Muscle of leg (tissue), 11 donors: ENCODE data around the gene C11orf24. TPM values are rescaled to one million over a fixed set of nuclear protein-coding genes. Genes with fewer than 3 reads are reported as not detected.

ENCODE experiments used
- DNase-seq: peaks from one replicate; pipeline ENCODE4 v3.0.0; 2013
- H3K27ac ChIP-seq: one replicate; pipeline ENCODE4 v1.5.1; 2013; ENCODE audit warnings: mild to moderate bottlenecking, low read length, control low read depth
- H3K27me3 ChIP-seq: one replicate; pipeline ENCODE4 v1.6.1; 2013; ENCODE audit warnings: low read length; ENCODE audit not compliant: control insufficient read depth, insufficient read depth
- H3K36me3 ChIP-seq: one replicate; pipeline ENCODE4 v1.6.1; 2013; ENCODE audit warnings: low read length; ENCODE audit not compliant: control insufficient read depth, insufficient read depth
- H3K4me1 ChIP-seq: one replicate; pipeline ENCODE4 v1.6.1; 2013; ENCODE audit warnings: low read length; ENCODE audit not compliant: control insufficient read depth, insufficient read depth
- H3K4me3 ChIP-seq: one replicate; pipeline ENCODE4 v1.5.1; 2013; ENCODE audit warnings: low read length, control low read depth
- H3K9me3 ChIP-seq: replicated peaks from 2 replicates; pipeline ENCODE4 v1.6.1; 2013; ENCODE audit warnings: low read depth, low read length; ENCODE audit not compliant: control insufficient read depth
- WGBS: methylation state at CpG from one replicate; pipeline ENCODE4 v1.1.5; 2013; ENCODE audit warnings: missing lambda C conversion rate; ENCODE audit not compliant: insufficient coverage; 5-methylcytosine and 5-hydroxymethylcytosine counted together
- polyA plus RNA-seq, 8 donors: library from polyadenylated mRNA; unstranded; fragments of 120-200 nt; gene quantifications; one replicate each; pipeline versions ENCODE4 v1.2.1 to v1.2.3, GENCODE V29; 2013; ENCODE audit warnings: inconsistent platforms in 1 of 8, low replicate concordance in 1 of 8; ENCODE audit not compliant: insufficient read length in 8 of 8, insufficient read depth in 1 of 8
- total RNA-seq: library from RNA; stranded (reverse); fragments of 120-200 nt; gene quantifications from one replicate; pipeline ENCODE4 v1.2.4, GENCODE V29; 2013

C11orf24 gene
- total and polyA plus RNA-seq, 9 donors: 14.7 to 39.0 (median 28.2) TPM

- WGBS: 3% methylated on average over 84 of the region's 85 CpGs
- no peaks in the 10 kb centered on the region for H3K36me3 ChIP-seq
- DNase-seq: peak; percentile 65
- peaks cover 54% of the 10 kb centered on the region for H3K4me1 ChIP-seq
- H3K9me3 ChIP-seq: no peaks in the 10 kb centered on the region
- H3K4me3 ChIP-seq: peak within 1 kb of the TSS; percentile 68
- peak within 1 kb of the TSS; percentile 91 for H3K27ac ChIP-seq
- H3K27me3 ChIP-seq: peaks cover 3% of the 10 kb centered on the region
Measured at GRCh38 chr11:68312117-68312779, 40.5 kb upstream of the C11orf24 start, which contains the start of gene LRP5. Gene LRP5 (plus strand): TSS chr11:68312591. CDS start chr11:68312715, 124 bp downstream.

DNA sequence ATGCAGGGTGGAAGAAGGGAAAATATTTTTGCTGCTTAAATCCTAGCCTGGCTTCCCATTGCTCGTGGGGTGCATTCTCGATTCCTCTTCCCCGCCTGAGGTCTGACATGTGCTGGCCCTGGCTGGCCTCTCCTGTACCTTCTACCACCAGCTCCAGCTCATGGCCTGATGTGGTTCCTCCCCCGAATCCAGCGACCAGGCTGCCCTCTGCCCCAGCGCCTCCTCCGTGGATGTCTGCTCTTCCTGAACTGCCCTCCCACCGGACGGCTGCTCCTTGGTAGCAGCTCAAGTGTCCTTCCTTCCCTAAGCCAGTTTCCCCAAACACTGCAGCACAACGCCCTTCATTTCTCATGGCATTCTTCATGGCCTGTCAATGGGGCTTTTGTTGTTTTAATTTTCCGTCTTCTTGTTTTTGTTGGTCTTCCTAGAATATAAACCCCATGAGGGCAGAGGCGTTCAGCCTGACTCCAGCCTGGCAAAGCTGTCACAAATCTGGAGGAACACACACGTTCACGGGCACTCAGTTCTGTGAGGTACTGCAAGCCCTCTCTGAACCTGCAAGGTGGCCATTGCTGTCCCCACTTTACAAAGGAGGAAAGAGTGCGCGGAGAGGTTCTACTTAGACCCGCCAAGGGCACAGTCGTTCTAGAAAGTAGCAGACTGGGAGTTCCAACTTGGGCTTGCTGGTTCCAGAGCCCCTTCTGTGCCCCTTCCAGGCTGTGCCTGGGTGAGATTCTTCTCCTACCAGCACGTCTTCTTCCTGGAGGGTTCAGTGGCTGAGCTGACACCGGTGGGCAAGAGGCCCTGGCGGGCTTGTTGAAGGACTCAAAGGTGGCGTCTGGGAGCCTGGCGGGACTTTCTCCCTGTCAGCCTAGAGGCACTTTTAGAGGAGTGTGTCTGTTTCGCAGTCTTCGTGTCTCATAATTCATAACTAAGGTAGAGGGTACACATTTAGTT lies 39.7 kb upstream of the C11orf24 start:
- peaks cover 3% of the 10 kb centered on the region for H3K27me3 ChIP-seq
- H3K9me3 ChIP-seq: no peaks in the 10 kb centered on the region
- WGBS: 60% methylated on average over 18 of the region's 25 CpGs
- no peak overlapping the region for H3K27ac ChIP-seq
- no peaks in the 10 kb centered on the region for H3K36me3 ChIP-seq
- peak; percentile 27 for DNase-seq
- no peak overlapping the region for H3K4me3 ChIP-seq
- H3K4me1 ChIP-seq: peaks cover 45% of the 10 kb centered on the region

GRCh38 chr11:68309621-68310185 lies 37.9 kb upstream of the C11orf24 start:
- no peak for DNase-seq
- WGBS: 88% methylated on average over 1 of the region's 2 CpGs
- Histone ChIP-seq H3K36me3 (no peaks in the 10 kb centered on the region), H3K4me1 (peaks cover 29% of the 10 kb centered on the region), H3K4me3 (no peak overlapping the region), H3K27me3 (peaks cover 3% of the 10 kb centered on the region), H3K9me3 (no peaks in the 10 kb centered on the region), H3K27ac (no peak overlapping the region)

GRCh38 chr11:68308068-68308467 lies 36.3 kb upstream of the C11orf24 start:
- H3K27me3 ChIP-seq: no peaks in the 10 kb centered on the region
- WGBS: 51% methylated on average over 11 of the region's 11 CpGs

GRCh38 chr11:68306636-68307035 lies 34.9 kb upstream of the C11orf24 start:
- peaks cover 16% of the 10 kb centered on the region for H3K4me1 ChIP-seq
- DNase-seq: no peak
- no peaks in the 10 kb centered on the region for H3K36me3 ChIP-seq
- H3K27ac ChIP-seq: no peak overlapping the region
- peaks cover 3% of the 10 kb centered on the region for H3K9me3 ChIP-seq
- H3K4me3 ChIP-seq: no peak overlapping the region
- no CpG with 5 or more reads among the region's 3 CpGs for WGBS
- H3K27me3 ChIP-seq: no peaks in the 10 kb centered on the region

More at GRCh38 chr11:68308068-68308467, 36.3 kb upstream of the C11orf24 start:
- peak overlapping the region; percentile 29 for H3K27ac ChIP-seq
- peak; percentile 35 for DNase-seq
- H3K4me1 ChIP-seq: peaks cover 14% of the 10 kb centered on the region
- H3K9me3 ChIP-seq: peaks cover 3% of the 10 kb centered on the region
- H3K4me3 ChIP-seq: no peak overlapping the region
- H3K36me3 ChIP-seq: no peaks in the 10 kb centered on the region

- 93% methylated on average over 3 of the region's 7 CpGs for WGBS
- Histone ChIP-seq H3K36me3 (no peaks in the 10 kb centered on the region), H3K27ac (no peak overlapping the region), H3K4me3 (no peak overlapping the region), H3K4me1 (peaks cover 14% of the 10 kb centered on the region), H3K9me3 (peaks cover 3% of the 10 kb centered on the region), H3K27me3 (no peaks in the 10 kb centered on the region)
- no peak for DNase-seq
Measured at GRCh38 chr11:68303982-68304780, 32.4 kb upstream of the C11orf24 start.

DNA sequence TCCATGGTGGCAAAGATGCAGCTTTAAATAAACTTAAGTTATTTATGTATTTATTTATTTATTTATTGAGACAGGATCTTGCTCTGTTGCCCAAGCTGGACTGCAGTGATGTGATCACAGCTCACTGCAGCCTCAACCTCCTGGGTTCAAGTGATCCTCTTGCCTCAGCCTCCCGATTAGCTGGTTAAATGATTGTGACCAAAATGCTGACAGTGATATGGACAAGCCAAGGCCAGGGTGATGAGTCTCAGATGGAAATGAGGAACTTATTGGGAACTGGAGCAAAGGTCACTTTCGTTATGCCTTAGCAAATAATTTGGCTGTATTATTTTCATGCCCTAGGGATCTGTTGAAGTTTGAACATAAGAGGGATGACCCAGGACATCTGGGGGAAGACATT lies 31.3 kb upstream of the C11orf24 start:
- DNase-seq: peak; percentile 44
- H3K36me3 ChIP-seq: no peaks in the 10 kb centered on the region
- H3K27ac ChIP-seq: no peak overlapping the region
- peaks cover 18% of the 10 kb centered on the region for H3K4me1 ChIP-seq
- H3K4me3 ChIP-seq: no peak overlapping the region
- peaks cover 3% of the 10 kb centered on the region for H3K9me3 ChIP-seq
- H3K27me3 ChIP-seq: no peaks in the 10 kb centered on the region
- WGBS: 89% methylated on average over 1 of the region's 2 CpGs

DNA sequence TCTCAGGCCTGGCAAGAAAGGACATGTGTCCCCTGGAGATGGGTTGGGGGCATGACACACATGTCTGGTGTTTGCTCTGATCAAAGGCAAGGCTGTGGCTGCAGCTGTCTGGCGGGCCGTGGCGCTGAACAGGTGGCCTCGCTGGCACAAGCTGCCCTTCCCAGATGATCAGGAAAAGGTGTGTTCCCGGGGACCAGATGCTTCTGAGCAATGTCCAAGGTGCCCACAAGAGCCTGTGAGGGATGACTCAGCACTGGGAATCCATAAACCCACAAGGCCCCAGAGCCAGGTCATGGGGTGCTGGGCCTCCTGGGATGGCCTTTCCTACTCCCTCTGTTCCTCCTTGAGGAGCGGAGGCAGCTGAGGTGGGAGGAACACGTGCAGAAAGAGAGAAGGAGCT lies 30.9 kb upstream of the C11orf24 start:
- 62% methylated on average over 5 of the region's 7 CpGs for WGBS
- Histone ChIP-seq H3K4me1 (peaks cover 19% of the 10 kb centered on the region), H3K36me3 (no peaks in the 10 kb centered on the region), H3K9me3 (peaks cover 3% of the 10 kb centered on the region), H3K27ac (no peak overlapping the region), H3K27me3 (no peaks in the 10 kb centered on the region), H3K4me3 (no peak overlapping the region)
- peak; percentile 37 for DNase-seq

GRCh38 chr11:68302256-68302655 lies 30.5 kb upstream of the C11orf24 start:
- Histone ChIP-seq H3K27me3 (no peaks in the 10 kb centered on the region), H3K27ac (no peak overlapping the region), H3K9me3 (peaks cover 3% of the 10 kb centered on the region), H3K36me3 (no peaks in the 10 kb centered on the region), H3K4me1 (peaks cover 23% of the 10 kb centered on the region), H3K4me3 (no peak overlapping the region)
- DNase-seq: no peak
- 43% methylated on average over 4 of the region's 5 CpGs for WGBS
